ENCODE measurements around the gene APEH.
"Not testable (repeated sequence)": the region's sequence is repeated elsewhere in the genome, so short reads cannot be mapped to it uniquely, and the experiment has no call there.

Gene APEH

GRCh38 chr3:49670940-49671290, 3.2 kb upstream of the APEH start:
- FAIRE-seq = no peak

- FAIRE-seq = peak; percentile 5
Measured at GRCh38 chr3:49671291-49672288, 2.6 kb upstream of the APEH start.

GRCh38 chr3:49673121-49673714, 933 bp upstream of the APEH start:
- no peak for FAIRE-seq

DNA sequence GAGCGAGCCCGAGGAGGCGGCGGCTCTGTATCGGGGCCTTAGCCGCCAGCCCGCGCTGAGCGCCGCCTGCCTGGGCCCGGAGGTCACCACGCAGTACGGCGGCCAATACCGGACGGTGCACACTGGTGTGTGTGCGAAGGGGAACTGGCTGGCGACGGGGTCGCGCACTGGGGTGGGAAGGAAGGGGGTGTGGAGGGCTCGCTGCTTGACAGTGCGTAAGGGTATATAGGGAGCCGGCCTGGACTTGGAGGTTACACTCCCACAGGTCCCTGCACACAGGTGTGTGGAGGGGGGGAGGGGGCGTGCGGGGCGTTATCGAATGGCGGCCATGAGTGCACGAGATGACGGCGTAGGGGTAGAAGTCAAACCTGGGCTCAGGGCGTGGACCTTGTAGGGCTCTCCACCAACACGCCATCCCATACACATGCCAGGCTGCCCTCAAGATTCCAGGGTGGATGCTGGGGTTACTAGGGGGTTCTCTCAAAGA, 389 bp downstream of the APEH start:
- no peak for FAIRE-seq

DNA sequence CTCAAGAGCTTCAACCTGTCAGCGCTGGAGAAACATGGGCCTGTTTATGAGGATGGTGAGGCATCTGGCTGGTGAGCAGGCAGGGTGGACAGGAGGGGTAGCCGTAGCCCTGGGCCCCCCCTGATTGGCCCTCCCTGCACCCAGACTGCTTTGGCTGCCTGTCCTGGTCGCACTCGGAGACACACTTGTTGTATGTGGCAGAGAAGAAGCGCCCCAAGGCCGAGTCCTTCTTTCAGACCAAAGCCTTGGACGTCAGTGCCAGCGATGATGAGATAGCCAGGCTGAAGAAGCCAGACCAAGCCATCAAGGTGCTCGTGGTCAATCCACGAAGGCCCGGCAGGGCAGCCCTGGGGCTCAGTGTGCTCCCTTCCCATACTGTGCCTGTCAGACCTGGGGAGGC, 1.8 kb downstream of the APEH start:
- FAIRE-seq = no peak

- FAIRE-seq = no peak
Measured at GRCh38 chr3:49680493-49681231, 6.5 kb downstream of the APEH start.

- no peak for FAIRE-seq
Measured at GRCh38 chr3:49681232-49681522, 7.0 kb downstream of the APEH start.

DNA sequence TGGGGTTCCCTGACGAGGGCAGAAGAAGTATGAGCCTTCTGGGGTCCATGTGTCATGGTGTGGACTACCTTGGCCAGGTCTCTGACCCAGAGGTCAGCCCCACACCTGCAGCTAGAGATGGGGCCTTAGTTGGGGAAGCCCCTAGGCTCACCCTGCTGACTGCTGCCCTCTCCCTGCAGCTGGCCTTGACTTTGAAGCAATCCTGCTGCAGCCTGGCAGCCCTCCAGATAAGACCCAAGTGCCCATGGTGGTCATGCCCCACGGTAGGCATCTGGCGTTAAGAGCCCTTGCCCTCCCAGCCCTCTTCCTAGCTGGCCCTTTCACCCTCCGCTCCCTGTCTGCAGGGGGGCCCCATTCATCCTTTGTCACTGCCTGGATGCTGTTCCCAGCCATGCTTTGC, 7.4 kb downstream of the APEH start:
- no peak for FAIRE-seq

DNA sequence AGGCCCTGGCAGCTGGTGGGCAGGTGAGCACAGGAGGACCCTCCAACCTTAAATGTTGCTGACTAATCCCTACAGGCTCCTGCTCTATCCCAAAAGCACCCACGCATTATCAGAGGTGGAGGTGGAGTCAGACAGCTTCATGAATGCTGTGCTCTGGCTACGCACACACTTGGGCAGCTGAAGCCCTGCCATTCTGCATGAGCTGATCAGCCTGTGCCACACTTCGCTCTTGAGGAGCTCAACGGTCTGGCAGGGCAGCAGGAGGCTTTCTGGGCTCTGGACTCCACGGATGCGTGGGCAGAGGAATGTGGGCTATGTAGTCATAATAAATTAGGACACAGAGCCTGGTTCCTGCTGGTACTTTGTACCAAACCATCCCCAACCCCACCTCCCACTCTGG, 9.0 kb downstream of the APEH start:
- no peak for FAIRE-seq

GRCh38 chr3:49684453-49684852, 10.3 kb downstream of the APEH start:
- FAIRE-seq = not testable (repeated sequence)

DNA sequence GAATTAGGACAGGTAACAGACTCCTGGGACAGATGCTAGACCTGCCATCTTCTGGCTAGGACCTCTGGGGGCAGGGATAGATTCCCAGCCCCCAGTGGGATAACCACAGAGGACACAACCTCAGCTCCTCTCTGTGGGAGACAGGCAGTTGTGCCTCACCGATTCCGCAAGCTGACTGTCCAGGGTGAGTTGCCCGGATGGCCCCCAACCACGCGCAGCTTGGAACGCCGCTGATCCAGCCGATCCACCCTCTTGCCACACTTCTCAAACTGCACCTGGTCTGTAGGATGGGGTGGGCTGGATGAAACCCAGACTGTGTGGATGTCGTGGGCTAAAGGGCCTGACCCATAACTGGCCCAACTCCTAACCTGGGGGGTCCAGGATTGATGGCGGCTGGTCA, 11.0 kb downstream of the APEH start:
- not testable (repeated sequence) for FAIRE-seq

GRCh38 chr3:49685846-49686245, 11.7 kb downstream of the APEH start:
- FAIRE-seq = not testable (repeated sequence)

DNA sequence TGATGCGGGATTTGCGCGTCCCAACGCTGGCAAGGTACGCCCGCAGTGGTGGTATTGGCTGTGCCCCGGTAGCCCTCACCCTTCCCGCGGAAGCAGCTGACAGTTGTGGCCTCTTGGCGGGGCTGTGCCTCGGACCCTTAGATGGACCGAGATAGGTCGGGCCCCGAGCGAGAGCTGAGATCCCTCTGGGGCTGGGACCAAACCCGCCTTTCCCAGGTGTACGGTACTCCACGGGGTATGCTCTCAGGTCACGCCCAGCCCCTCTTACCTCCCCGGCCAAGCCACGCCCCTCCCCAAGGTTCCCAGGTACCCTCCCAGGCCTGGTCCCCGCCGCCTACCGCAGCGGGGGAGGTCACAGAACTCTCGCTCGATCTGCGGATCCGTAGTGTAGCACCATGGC, 12.2 kb downstream of the APEH start:
- not testable (repeated sequence) for FAIRE-seq

GRCh38 chr3:49686769-49687423, 12.7 kb downstream of the APEH start:
- not testable (repeated sequence) for FAIRE-seq

- FAIRE-seq = not testable (repeated sequence)
Measured at GRCh38 chr3:49687424-49687795, 13.3 kb downstream of the APEH start.

- FAIRE-seq = not testable (repeated sequence)
Measured at GRCh38 chr3:49688338-49689045, 14.3 kb downstream of the APEH start.

GRCh38 chr3:49689046-49689907, 15.1 kb downstream of the APEH start, which contains the start of the genes MST1 and RNF123:
MST1 (minus strand) TSS chr3:49689474; CDS start chr3:49688691, 783 bp downstream.
RNF123 (plus strand) TSS chr3:49689557; CDS start chr3:49691166, 1,609 bp downstream.
- FAIRE-seq = no peak

DNA sequence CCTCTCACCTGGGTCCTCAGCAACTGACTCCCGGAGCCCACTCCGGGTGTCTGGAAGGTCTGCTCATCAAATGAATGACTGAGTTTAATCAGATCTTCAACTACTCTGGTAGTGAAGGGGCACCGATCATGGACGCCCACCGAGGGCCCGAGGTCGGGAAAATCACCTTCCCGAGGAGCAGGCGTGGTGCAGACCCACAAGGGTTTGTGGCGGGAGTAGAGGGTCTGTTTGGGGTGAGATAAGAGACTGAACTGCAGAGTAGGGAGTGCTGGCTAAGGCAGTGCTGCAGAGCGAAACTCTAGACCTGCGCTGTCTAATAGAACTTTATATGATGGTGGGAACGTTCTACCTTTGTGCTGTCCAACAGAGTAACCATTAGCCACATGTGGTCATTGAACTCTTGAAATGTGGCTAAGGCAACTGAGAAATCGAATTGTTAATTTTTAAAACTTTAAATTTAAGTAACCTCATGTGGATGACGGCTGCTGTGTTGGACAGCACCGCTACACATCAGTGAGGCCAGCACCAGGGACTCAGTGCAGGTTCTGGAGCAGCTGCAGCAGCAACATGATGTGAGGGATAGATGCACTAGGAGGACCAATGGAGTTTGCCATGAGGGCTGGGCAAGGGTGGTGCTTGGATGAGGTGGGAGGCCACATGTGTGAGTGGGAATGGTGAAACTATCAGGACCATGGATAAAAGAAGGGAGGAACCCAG, 15.9 kb downstream of the APEH start:
- not testable (repeated sequence) for FAIRE-seq

DNA sequence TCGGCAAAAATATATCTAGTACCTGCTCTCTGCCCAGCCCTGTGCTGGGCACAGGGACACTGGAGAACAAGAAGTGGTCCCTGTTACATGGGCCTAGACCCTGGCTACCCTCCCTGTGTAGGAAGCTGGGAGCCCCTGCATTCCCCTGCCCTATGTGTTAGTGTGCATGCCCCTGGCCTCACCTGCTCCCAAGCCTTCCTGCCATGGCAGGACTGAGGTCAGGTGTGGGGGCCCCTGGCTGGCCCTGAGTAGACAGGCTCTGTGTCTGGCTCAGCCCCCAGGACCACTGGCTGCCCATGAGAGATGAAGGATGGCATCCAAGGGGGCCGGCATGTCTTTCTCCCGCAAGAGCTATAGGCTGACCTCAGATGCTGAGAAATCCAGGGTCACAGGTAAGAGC, 16.7 kb downstream of the APEH start:
- FAIRE-seq = not testable (repeated sequence)

DNA sequence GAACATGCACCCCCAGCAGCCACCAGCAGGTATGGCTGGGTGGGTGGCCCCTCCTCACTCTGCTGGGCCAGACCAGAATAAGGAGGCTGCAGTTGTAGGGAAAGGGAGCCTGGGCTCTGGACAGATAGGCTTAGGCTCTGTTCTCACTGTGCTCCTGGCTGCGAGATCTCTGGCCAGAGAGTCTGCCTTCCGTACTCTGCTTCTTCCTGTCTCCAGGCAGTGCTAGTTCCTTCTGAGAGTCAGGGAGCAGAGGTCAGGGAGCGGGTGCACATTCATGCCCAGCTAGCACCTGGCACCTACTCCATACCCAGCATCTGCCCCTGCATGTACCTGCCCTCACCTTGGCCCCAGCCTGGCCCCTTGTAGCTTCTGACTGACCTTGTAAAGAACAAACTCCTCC, 17.3 kb downstream of the APEH start:
- FAIRE-seq = not testable (repeated sequence)
